MM.1S (cell line): ENCODE results near the gene CHD6.

Experiments
- EZH2 ChIP-seq: fragments of 300-600 bp; sonication (generic); optimal IDR thresholded peaks from 2 replicates; pipeline ENCODE3; 2017; ENCODE audit warnings: low read depth, mild to moderate bottlenecking, antibody characterized with exemption, low read length, mixed read lengths
- TF ChIP-seq, protein P1 (sequence below): fragments of 300-600 bp; sonication (generic); IDR thresholded peaks from 2 replicates; pipeline ENCODE4 v1.5.1; 2016; ENCODE audit warnings: antibody characterized with exemption, low read length, mixed read lengths

- TF ChIP-seq, protein P1, sequence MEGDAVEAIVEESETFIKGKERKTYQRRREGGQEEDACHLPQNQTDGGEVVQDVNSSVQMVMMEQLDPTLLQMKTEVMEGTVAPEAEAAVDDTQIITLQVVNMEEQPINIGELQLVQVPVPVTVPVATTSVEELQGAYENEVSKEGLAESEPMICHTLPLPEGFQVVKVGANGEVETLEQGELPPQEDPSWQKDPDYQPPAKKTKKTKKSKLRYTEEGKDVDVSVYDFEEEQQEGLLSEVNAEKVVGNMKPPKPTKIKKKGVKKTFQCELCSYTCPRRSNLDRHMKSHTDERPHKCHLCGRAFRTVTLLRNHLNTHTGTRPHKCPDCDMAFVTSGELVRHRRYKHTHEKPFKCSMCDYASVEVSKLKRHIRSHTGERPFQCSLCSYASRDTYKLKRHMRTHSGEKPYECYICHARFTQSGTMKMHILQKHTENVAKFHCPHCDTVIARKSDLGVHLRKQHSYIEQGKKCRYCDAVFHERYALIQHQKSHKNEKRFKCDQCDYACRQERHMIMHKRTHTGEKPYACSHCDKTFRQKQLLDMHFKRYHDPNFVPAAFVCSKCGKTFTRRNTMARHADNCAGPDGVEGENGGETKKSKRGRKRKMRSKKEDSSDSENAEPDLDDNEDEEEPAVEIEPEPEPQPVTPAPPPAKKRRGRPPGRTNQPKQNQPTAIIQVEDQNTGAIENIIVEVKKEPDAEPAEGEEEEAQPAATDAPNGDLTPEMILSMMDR = no peak
- no peak for TF ChIP-seq EZH2
These were observed 163.9 kb downstream of the CHD6 start for GRCh38 chr20:41454250-41454649.
